Thyroid gland (tissue), 4 donors: ENCODE data around the gene ZC3H7B.
A peak's percentile ranks its signal among the peaks of the same experiment; 100 is the strongest.

Experiments
- POLR2A ChIP-seq, 2 donors: fragments of 450-650 bp; IDR thresholded peaks; one replicate each; pipeline ENCODE4 v1.6.1; 2017; ENCODE audit warnings: antibody characterized with exemption in 2 of 2, mild to moderate bottlenecking in 2 of 2, moderate library complexity in 1 of 2
- TF ChIP-seq, protein P1 (sequence below), 6 experiments: fragments of 200-600 bp in 3 of 6; fragments of 450-650 bp in 3 of 6; sonication (generic) in 3 of 6; IDR thresholded peaks; one replicate each; pipeline ENCODE4 v1.5.1; 2016 to 2019; ENCODE audit warnings: antibody characterized with exemption in 6 of 6, mild to moderate bottlenecking in 2 of 6, inconsistent platforms in 1 of 6, moderate library complexity in 1 of 6

DNA sequence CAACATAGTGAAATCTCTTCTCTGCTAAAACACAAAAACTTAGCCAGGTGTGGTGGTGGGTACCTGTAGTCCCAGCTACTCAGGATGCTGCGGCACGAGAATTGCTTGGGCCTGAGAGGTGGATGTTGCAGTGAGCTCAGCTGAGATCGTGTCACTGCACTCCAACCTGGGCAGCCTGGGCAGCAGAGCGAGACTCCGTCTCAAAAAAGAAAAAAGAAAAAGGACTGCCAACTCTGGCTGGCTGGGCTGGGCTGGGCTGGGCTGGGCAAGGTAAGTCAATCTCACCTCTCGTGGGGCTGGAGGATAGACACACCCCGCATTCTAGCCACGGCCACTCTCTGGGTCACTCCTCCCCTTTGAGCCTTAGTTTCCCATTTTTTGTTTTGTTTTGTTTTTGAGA, 107.3 kb downstream of the ZC3H7B start:
- TF ChIP-seq, protein P1, sequence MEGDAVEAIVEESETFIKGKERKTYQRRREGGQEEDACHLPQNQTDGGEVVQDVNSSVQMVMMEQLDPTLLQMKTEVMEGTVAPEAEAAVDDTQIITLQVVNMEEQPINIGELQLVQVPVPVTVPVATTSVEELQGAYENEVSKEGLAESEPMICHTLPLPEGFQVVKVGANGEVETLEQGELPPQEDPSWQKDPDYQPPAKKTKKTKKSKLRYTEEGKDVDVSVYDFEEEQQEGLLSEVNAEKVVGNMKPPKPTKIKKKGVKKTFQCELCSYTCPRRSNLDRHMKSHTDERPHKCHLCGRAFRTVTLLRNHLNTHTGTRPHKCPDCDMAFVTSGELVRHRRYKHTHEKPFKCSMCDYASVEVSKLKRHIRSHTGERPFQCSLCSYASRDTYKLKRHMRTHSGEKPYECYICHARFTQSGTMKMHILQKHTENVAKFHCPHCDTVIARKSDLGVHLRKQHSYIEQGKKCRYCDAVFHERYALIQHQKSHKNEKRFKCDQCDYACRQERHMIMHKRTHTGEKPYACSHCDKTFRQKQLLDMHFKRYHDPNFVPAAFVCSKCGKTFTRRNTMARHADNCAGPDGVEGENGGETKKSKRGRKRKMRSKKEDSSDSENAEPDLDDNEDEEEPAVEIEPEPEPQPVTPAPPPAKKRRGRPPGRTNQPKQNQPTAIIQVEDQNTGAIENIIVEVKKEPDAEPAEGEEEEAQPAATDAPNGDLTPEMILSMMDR (IDR thresholded peaks at IDR 0.05), result no peak
- peak in 1 of 2 donors; percentile 50 for TF ChIP-seq POLR2A (IDR thresholded peaks at IDR 0.05)
